HG03558 (cell line): ENCODE results near the gene MEGF11.

Experiments used
- ATAC-seq: cut with Tn5 transposase; IDR thresholded peaks from one replicate; pipeline ENCODE4 v1.9.1; 2021; ENCODE audit warnings: moderate number of reproducible peaks; ENCODE audit not compliant: unreplicated experiment; ENCODE audit errors: extremely low read depth

Gene MEGF11

GRCh38 chr15:65856821-65857455, 396.6 kb downstream of the MEGF11 start:
- ATAC-seq: no peak

- ATAC-seq: no peak
Measured at GRCh38 chr15:65851981-65852380, 401.6 kb downstream of the MEGF11 start.

- ATAC-seq: no peak
Measured at GRCh38 chr15:65847989-65848388, 405.6 kb downstream of the MEGF11 start.

- no peak for ATAC-seq
Measured at GRCh38 chr15:65845826-65846519, 407.6 kb downstream of the MEGF11 start.
